Measurements from ENCODE around the gene DNM3. TPM values are rescaled to one million over a fixed set of nuclear protein-coding genes. Genes with fewer than 3 reads are reported as not detected.
A peak's percentile ranks its signal among the peaks of the same experiment; 100 is the strongest.

Gene DNM3
- total RNA-seq, 1 donor from 2014 or later = 2.7 TPM

DNA sequence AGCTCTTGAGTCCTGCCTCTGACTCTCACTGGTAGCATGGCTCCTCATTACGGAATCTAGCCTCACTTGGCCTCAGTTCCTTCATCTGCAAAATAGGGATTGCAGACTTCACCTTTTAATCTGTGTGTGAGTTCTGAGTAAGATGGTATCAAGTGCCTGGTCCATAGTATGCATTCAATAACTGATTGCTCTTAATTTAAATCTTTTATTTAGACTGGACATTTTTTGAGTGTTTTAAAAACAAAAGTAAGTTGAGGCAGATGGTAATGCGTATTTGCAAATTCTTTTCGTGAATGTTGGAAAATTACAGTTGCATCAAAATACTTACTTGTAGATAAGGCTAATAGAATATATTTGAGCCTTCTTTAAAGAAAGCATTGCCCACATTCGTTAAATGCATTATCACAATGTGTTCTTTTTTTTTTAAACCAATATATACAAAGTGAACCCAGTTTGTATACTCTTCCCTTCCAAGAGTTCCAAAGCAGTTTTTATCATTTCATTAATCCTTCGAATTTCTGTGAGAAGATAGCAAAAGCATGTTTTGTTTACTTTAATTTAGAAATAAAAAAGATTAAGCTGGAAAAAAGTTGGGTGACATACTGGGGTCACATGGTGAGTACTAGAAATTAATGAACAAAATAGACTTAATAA, 8.1 kb downstream of the DNM3 start:
- Histone ChIP-seq H3K4me3 (ENCODE audit: low read depth, low read length) (no peak overlapping the region), H3K27me3 (ENCODE audit: control insufficient read depth, insufficient read depth, low read length) (no peaks in the 10 kb centered on the region), H3K36me3 (ENCODE audit: control insufficient read depth, insufficient read depth, low read length) (no peaks in the 10 kb centered on the region)
- no peak for DNase-seq (ENCODE audit: low read depth)
- TF ChIP-seq, protein P1, sequence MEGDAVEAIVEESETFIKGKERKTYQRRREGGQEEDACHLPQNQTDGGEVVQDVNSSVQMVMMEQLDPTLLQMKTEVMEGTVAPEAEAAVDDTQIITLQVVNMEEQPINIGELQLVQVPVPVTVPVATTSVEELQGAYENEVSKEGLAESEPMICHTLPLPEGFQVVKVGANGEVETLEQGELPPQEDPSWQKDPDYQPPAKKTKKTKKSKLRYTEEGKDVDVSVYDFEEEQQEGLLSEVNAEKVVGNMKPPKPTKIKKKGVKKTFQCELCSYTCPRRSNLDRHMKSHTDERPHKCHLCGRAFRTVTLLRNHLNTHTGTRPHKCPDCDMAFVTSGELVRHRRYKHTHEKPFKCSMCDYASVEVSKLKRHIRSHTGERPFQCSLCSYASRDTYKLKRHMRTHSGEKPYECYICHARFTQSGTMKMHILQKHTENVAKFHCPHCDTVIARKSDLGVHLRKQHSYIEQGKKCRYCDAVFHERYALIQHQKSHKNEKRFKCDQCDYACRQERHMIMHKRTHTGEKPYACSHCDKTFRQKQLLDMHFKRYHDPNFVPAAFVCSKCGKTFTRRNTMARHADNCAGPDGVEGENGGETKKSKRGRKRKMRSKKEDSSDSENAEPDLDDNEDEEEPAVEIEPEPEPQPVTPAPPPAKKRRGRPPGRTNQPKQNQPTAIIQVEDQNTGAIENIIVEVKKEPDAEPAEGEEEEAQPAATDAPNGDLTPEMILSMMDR (IDR thresholded peaks at IDR 0.05; ENCODE audit: insufficient read depth, low read length, poor library complexity, severe bottlenecking) = no peak

- Histone ChIP-seq H3K27me3 (ENCODE audit: control insufficient read depth, insufficient read depth, low read length) (no peaks in the 10 kb centered on the region), H3K4me3 (ENCODE audit: low read depth, low read length) (no peak overlapping the region), H3K36me3 (ENCODE audit: control insufficient read depth, insufficient read depth, low read length) (no peaks in the 10 kb centered on the region)
- TF ChIP-seq, protein P1 (IDR thresholded peaks at IDR 0.05; ENCODE audit: insufficient read depth, low read length, poor library complexity, severe bottlenecking) = peak; percentile 6
- no peak for DNase-seq (ENCODE audit: low read depth)
Measured at GRCh38 chr1:171850651-171851350, 9.5 kb downstream of the DNM3 start.

GRCh38 chr1:171852272-171852671, 11.0 kb downstream of the DNM3 start:
- TF ChIP-seq, protein P1 (IDR thresholded peaks at IDR 0.05; ENCODE audit: insufficient read depth, low read length, poor library complexity, severe bottlenecking) = no peak
- H3K36me3 ChIP-seq (ENCODE audit: control insufficient read depth, insufficient read depth, low read length) = no peaks in the 10 kb centered on the region
- no peak overlapping the region for H3K4me3 ChIP-seq (ENCODE audit: low read depth, low read length)
- H3K27me3 ChIP-seq (ENCODE audit: control insufficient read depth, insufficient read depth, low read length) = no peaks in the 10 kb centered on the region
- DNase-seq (ENCODE audit: low read depth) = no peak

DNA sequence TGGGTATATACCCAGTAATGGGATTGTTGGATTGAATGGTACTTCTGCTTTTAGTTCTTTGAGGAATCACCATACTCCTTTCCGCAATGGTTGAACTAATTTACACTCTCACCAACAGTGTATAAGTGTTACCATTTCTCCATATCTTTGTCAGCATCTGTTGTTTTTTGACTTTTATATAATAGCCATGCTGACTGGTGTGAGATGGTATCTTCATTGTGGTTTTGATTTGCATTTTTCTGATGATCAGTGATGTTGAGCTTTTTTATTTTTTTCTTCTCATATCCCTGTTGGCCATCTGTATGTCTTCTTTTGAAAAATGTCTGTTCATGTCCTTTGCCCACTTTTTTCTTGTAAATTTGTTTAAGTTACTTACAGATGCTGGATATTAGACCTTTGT, 14.1 kb downstream of the DNM3 start:
- no peak for DNase-seq (ENCODE audit: low read depth)
- Histone ChIP-seq H3K27me3 (ENCODE audit: control insufficient read depth, insufficient read depth, low read length) (no peaks in the 10 kb centered on the region), H3K36me3 (ENCODE audit: control insufficient read depth, insufficient read depth, low read length) (no peaks in the 10 kb centered on the region), H3K4me3 (ENCODE audit: low read depth, low read length) (no peak overlapping the region)
- TF ChIP-seq, protein P1 (IDR thresholded peaks at IDR 0.05; ENCODE audit: insufficient read depth, low read length, poor library complexity, severe bottlenecking) = no peak

DNA sequence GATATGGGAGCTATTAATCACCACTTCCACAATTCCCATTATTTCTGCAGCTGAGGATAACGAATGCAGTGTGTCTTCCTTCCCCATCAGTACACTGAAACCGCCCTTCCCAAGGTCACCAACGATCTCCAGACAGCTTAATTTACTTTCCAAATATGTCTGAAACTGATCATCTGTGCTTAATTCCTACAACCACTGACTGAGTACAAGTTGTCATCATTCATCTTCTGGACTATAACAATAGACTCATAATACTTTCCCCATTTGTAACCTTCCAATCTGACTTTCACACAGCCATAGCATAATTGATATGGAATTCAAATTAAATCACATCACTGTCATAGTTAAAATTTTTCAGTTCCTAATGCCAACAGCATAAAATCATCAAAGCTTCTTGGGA, 17.4 kb downstream of the DNM3 start:
- H3K27me3 ChIP-seq (ENCODE audit: control insufficient read depth, insufficient read depth, low read length) = no peaks in the 10 kb centered on the region
- TF ChIP-seq, protein P1 (IDR thresholded peaks at IDR 0.05; ENCODE audit: insufficient read depth, low read length, poor library complexity, severe bottlenecking) = no peak
- H3K4me3 ChIP-seq (ENCODE audit: low read depth, low read length) = no peak overlapping the region
- no peaks in the 10 kb centered on the region for H3K36me3 ChIP-seq (ENCODE audit: control insufficient read depth, insufficient read depth, low read length)
- no peak for DNase-seq (ENCODE audit: low read depth)
